ENCODE measurements around the gene CAMK2N1. TPM values are rescaled to one million over a fixed set of nuclear protein-coding genes. Genes with fewer than 3 reads are reported as not detected.

The CAMK2N1 gene
- total RNA-seq, 2 donors from 2014 or later, result 7.3 to 15.9 TPM

DNA sequence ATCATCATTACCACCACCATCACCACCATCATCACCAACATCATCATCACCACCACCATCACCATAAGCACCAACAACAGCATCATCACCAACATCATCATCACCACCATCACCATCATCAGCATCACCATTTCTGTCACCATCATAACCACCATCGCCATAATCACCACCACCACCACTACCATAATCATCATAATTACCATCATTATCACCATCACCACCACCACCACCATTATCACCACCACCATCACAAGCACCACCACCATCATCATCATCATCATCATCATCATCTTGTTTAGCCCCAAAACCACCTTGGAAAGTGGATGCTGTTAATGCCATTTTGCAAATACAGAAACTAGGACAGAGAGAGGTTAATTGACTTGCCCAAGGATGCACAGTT, 22.5 kb downstream of the CAMK2N1 start:
- H3K4me1 ChIP-seq (ENCODE audit: control insufficient read depth in 1 of 2, low read depth in 2 of 2), result no peaks in the 10 kb centered on the region
- no peaks in the 10 kb centered on the region for H3K36me3 ChIP-seq
- TF ChIP-seq, protein P1, sequence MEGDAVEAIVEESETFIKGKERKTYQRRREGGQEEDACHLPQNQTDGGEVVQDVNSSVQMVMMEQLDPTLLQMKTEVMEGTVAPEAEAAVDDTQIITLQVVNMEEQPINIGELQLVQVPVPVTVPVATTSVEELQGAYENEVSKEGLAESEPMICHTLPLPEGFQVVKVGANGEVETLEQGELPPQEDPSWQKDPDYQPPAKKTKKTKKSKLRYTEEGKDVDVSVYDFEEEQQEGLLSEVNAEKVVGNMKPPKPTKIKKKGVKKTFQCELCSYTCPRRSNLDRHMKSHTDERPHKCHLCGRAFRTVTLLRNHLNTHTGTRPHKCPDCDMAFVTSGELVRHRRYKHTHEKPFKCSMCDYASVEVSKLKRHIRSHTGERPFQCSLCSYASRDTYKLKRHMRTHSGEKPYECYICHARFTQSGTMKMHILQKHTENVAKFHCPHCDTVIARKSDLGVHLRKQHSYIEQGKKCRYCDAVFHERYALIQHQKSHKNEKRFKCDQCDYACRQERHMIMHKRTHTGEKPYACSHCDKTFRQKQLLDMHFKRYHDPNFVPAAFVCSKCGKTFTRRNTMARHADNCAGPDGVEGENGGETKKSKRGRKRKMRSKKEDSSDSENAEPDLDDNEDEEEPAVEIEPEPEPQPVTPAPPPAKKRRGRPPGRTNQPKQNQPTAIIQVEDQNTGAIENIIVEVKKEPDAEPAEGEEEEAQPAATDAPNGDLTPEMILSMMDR (IDR thresholded peaks at IDR 0.05), result no peak
- ATAC-seq (ENCODE audit: insufficient number of reproducible peaks, low FRiP score, low read depth) (no peak), DNase-seq (ENCODE audit: low spot score) (no peak)
- no peak overlapping the region for H3K4me3 ChIP-seq
- H3K27me3 ChIP-seq (replicated peaks; ENCODE audit: insufficient read depth), result no peaks in the 10 kb centered on the region
- H3K9me3 ChIP-seq, result no peaks in the 10 kb centered on the region
- no peak overlapping the region for H3K27ac ChIP-seq

DNA sequence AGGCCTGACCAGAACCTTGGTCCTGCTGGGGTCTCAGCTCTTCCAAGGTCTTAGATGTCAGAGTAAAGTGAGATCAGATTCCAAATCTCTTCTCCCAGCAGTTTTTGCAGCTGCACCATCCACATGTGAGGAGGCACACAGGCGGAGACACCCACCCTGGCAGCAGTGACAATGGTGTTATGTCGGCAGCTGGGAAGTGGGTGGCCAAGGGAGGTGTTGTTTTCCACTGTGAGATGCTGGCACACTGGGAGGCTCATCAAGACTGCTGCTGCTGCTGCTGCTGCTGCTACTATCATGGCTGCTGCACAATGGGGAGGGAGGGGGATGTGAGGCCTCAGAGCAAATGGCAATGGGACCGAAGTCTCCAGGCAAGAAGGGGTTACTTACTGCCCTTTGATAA, 23.6 kb downstream of the CAMK2N1 start:
- ATAC-seq (ENCODE audit: insufficient number of reproducible peaks, low FRiP score, low read depth) (no peak), DNase-seq (ENCODE audit: low spot score) (no peak)
- Histone ChIP-seq H3K9me3 (no peaks in the 10 kb centered on the region), H3K4me1 (ENCODE audit: control insufficient read depth in 1 of 2, low read depth in 2 of 2) (no peaks in the 10 kb centered on the region), H3K36me3 (no peaks in the 10 kb centered on the region), H3K27ac (no peak overlapping the region), H3K27me3 (replicated peaks; ENCODE audit: insufficient read depth) (no peaks in the 10 kb centered on the region), H3K4me3 (no peak overlapping the region)
- TF ChIP-seq, protein P1 (IDR thresholded peaks at IDR 0.05), result no peak

DNA sequence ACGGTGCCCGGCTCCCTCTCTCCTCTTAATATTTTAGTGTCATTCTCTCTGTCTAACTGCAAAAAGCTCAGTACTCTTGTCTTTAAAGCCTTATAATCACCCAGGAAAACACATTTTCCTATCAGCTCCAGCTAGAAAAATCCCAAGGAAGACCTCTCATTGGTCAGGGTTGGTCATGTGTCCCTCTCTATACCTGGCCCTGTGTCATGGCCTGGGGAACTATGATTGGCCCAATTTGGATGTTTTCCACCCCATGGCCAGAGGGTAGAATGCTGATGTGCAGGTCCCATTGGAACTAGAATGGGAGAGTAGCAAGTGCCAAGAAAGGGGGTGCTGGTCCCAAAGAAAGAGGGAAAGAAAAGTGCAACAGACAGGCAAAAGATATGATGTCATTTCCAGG, 27.3 kb downstream of the CAMK2N1 start:
- Histone ChIP-seq H3K27ac (no peak overlapping the region), H3K9me3 (no peaks in the 10 kb centered on the region), H3K4me3 (no peak overlapping the region), H3K4me1 (ENCODE audit: control insufficient read depth in 1 of 2, low read depth in 2 of 2) (no peaks in the 10 kb centered on the region), H3K27me3 (replicated peaks; ENCODE audit: insufficient read depth) (no peaks in the 10 kb centered on the region), H3K36me3 (no peaks in the 10 kb centered on the region)
- DNase-seq (ENCODE audit: low spot score) (no peak), ATAC-seq (ENCODE audit: insufficient number of reproducible peaks, low FRiP score, low read depth) (no peak)
- TF ChIP-seq, protein P1 (IDR thresholded peaks at IDR 0.05), result no peak

DNA sequence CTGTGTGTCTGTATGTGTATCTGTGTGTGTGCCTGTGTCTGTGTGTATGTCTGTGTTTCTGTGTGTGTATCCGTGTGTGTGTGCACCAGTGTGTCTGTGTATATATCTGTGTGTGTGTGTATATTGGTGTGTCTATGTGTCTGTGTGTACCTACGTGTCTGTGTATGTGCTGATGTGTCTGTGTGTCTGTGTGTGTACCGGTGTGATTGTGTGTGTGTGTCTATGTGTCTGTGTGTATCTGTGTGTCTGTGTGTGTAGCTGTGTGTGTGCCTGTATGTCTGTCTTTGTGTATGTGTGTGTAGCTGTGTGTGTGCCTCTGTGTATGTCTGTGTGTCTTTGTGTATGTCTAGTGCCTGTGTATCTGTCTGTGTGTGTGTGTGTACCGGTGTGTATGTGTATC, 32.0 kb downstream of the CAMK2N1 start:
- H3K4me3 ChIP-seq, result no peak overlapping the region
- no peaks in the 10 kb centered on the region for H3K36me3 ChIP-seq
- H3K4me1 ChIP-seq (ENCODE audit: control insufficient read depth in 1 of 2, low read depth in 2 of 2), result no peaks in the 10 kb centered on the region
- no peaks in the 10 kb centered on the region for H3K27me3 ChIP-seq (replicated peaks; ENCODE audit: insufficient read depth)
- TF ChIP-seq, protein P1 (IDR thresholded peaks at IDR 0.05), result no peak
- no peaks in the 10 kb centered on the region for H3K9me3 ChIP-seq
- ATAC-seq (ENCODE audit: insufficient number of reproducible peaks, low FRiP score, low read depth) (no peak), DNase-seq (ENCODE audit: low spot score) (no peak)
- no peak overlapping the region for H3K27ac ChIP-seq

DNA sequence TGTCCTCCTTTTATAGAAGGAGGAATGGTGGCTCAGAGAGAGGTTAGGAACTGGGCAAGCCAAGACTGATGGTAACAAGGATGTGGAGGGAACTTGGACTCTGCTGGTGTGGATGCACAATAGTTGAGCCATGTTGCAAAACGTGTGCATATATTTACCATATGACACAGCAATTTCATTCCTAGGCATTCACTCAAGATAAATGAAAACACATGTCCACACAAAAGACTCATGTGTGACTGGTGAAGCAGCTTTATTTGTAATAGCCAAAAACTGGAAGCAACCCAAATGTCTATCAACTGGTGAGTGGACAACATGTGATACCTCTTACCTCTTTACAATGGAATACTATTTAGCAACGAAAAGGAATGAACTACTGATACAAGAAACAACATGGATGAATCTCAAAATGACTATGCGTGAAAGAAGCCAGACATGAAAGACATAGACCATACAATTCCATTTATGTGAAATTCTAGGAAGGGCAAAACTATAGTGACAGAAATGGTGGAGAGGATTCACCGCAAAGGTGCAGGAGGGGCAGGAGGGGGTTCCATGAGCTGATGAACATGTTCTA, 36.2 kb downstream of the CAMK2N1 start:
- Histone ChIP-seq H3K36me3 (no peaks in the 10 kb centered on the region), H3K27me3 (replicated peaks; ENCODE audit: insufficient read depth) (no peaks in the 10 kb centered on the region), H3K9me3 (no peaks in the 10 kb centered on the region), H3K4me1 (ENCODE audit: control insufficient read depth in 1 of 2, low read depth in 2 of 2) (no peaks in the 10 kb centered on the region), H3K4me3 (no peak overlapping the region), H3K27ac (no peak overlapping the region)
- no peak for DNase-seq (ENCODE audit: low spot score)
- ATAC-seq (ENCODE audit: insufficient number of reproducible peaks, low FRiP score, low read depth), result no peak
- TF ChIP-seq, protein P1 (IDR thresholded peaks at IDR 0.05), result no peak
